ENCODE results near the gene IL22RA1.

Gene IL22RA1

GRCh38 chr1:24070821-24071393 is 72.0 kb downstream of the IL22RA1 start:
- DNase-seq: peak; percentile 17

DNA sequence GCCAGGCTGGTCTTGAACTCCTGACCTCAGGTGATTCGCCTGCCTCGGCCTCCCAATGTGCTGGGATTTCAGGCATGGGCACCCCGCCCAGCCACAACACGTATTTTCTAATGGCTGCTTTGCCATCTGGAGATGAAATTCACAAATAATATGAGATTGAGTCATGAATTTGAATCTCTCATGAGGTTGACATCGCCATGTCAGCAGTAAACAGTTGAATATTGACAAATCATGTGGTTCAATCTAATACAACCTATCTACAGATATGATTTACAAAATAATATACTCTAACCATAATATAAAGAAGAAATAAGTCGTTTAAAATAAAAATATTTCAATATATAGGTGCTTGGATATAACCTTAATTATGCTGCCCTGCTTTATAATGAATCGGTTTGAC is 73.1 kb downstream of the IL22RA1 start:
- DNase-seq: no peak

Data from T1000 (cell line).